ENCODE measurements around the gene LRRC31.

Gene LRRC31

DNA sequence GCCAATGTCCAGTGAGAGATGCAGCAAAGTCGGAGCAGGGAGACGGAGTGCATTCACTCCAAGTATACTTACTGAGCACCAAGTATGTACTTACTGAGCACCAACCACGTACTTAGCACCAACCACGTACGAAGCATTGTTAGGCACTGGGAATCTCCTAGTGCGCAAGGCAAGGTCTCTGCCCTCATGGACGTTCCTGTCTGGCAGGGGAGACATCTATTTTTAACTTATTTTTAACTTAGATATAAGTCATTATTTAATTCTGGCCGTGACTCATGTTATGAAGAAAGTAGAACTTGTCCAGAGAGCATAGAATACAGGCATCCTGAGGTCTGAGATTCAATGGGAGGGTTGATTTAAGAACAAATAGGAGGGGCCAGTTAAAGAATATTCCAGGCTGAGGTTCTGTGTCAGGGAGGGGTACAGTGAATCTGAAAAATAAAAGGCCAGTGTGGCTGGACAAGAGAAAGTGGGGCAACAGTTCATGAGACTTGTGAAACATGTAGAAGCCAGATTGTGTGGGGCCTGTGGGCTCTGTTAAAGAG, 9.3 kb upstream of the LRRC31 start:
- TF ChIP-seq, protein P1, sequence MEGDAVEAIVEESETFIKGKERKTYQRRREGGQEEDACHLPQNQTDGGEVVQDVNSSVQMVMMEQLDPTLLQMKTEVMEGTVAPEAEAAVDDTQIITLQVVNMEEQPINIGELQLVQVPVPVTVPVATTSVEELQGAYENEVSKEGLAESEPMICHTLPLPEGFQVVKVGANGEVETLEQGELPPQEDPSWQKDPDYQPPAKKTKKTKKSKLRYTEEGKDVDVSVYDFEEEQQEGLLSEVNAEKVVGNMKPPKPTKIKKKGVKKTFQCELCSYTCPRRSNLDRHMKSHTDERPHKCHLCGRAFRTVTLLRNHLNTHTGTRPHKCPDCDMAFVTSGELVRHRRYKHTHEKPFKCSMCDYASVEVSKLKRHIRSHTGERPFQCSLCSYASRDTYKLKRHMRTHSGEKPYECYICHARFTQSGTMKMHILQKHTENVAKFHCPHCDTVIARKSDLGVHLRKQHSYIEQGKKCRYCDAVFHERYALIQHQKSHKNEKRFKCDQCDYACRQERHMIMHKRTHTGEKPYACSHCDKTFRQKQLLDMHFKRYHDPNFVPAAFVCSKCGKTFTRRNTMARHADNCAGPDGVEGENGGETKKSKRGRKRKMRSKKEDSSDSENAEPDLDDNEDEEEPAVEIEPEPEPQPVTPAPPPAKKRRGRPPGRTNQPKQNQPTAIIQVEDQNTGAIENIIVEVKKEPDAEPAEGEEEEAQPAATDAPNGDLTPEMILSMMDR (IDR thresholded peaks at IDR 0.05; ENCODE audit: poor library complexity, severe bottlenecking): no peak
- no peak overlapping the region for H3K27ac ChIP-seq (ENCODE audit: poor library complexity, severe bottlenecking)
- H3K4me1 ChIP-seq (ENCODE audit: insufficient read depth, poor library complexity, severe bottlenecking): no peaks in the 10 kb centered on the region
- H3K27me3 ChIP-seq (ENCODE audit: insufficient read depth, poor library complexity, severe bottlenecking): no peaks in the 10 kb centered on the region
- ATAC-seq (ENCODE audit: low read depth): no peak
- H3K36me3 ChIP-seq (ENCODE audit: low read depth): no peaks in the 10 kb centered on the region
- H3K9me3 ChIP-seq (ENCODE audit: severe bottlenecking): no peaks in the 10 kb centered on the region
- DNase-seq (ENCODE audit: low spot score): no peak
- H3K4me3 ChIP-seq (ENCODE audit: severe bottlenecking): no peak overlapping the region

DNA sequence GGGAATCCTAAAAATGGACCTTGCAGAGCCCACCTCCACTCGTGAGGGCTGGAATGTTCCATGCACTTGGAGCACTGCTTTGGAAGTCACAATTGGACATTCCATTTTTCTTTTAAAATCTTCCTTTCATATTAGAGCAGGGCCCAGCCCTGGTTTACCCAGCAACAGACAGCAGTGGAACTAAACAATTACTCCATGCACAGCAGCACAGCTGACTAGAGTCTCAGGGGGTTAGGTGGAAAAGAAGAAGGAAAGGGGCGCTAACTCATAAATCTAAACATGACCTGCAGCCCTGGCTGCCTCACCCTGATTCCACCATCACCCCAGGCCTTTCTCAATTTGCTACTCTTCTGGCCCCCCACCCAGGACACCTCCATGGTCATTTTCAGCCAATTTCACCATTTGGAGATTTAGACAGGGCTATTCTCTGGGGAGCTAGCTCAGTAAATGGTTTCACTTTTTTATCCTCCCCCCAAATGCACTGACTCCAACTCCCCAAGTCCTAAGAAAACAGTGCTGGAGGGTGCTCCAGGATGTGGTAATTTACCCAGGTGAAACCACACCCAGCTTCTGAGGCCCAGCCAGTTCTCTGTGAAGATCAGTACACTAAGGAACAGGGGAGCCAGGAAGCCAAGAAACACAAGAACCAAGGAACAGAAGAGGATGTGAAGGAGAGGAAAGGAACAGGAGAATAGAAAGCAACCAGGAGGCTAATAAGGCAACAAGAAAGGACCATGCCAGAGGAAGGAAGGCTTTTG, 1.6 kb upstream of the LRRC31 start:
- ATAC-seq (ENCODE audit: low read depth) (peak; percentile 56; the same call in 2 of the 3 replicates), DNase-seq (ENCODE audit: low spot score) (no peak)
- Histone ChIP-seq H3K27ac (ENCODE audit: poor library complexity, severe bottlenecking) (no peak overlapping the region), H3K4me1 (ENCODE audit: insufficient read depth, poor library complexity, severe bottlenecking) (no peaks in the 10 kb centered on the region), H3K27me3 (ENCODE audit: insufficient read depth, poor library complexity, severe bottlenecking) (no peaks in the 10 kb centered on the region), H3K36me3 (ENCODE audit: low read depth) (no peaks in the 10 kb centered on the region), H3K9me3 (ENCODE audit: severe bottlenecking) (no peaks in the 10 kb centered on the region), H3K4me3 (ENCODE audit: severe bottlenecking) (no peak overlapping the region)
- TF ChIP-seq, protein P1 (IDR thresholded peaks at IDR 0.05; ENCODE audit: poor library complexity, severe bottlenecking): no peak

DNA sequence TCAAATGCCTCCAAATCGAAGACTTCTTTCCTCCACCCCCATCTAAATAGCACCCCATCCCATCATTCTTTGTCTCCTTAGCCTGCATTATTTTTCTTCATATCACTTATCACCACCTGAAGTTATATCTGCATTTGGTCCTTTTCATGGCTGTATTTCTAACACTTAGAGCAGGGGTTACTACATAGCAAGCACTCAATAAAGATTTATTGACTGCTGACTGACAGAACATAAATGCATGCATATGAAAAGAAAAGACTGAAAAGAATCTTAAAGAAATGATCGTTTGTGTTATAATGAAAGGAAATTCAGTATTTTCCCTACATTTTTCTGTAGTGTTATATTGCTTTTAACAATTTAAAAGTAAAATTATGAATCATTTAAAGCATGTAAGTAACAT, 1.4 kb downstream of the LRRC31 start:
- ATAC-seq (ENCODE audit: low read depth): no peak
- Histone ChIP-seq H3K27me3 (ENCODE audit: insufficient read depth, poor library complexity, severe bottlenecking) (no peaks in the 10 kb centered on the region), H3K4me1 (ENCODE audit: insufficient read depth, poor library complexity, severe bottlenecking) (no peaks in the 10 kb centered on the region), H3K9me3 (ENCODE audit: severe bottlenecking) (no peaks in the 10 kb centered on the region), H3K36me3 (ENCODE audit: low read depth) (no peaks in the 10 kb centered on the region), H3K27ac (ENCODE audit: poor library complexity, severe bottlenecking) (no peak overlapping the region), H3K4me3 (ENCODE audit: severe bottlenecking) (no peak overlapping the region)
- no peak for DNase-seq (ENCODE audit: low spot score)
- TF ChIP-seq, protein P1 (IDR thresholded peaks at IDR 0.05; ENCODE audit: poor library complexity, severe bottlenecking): no peak

DNA sequence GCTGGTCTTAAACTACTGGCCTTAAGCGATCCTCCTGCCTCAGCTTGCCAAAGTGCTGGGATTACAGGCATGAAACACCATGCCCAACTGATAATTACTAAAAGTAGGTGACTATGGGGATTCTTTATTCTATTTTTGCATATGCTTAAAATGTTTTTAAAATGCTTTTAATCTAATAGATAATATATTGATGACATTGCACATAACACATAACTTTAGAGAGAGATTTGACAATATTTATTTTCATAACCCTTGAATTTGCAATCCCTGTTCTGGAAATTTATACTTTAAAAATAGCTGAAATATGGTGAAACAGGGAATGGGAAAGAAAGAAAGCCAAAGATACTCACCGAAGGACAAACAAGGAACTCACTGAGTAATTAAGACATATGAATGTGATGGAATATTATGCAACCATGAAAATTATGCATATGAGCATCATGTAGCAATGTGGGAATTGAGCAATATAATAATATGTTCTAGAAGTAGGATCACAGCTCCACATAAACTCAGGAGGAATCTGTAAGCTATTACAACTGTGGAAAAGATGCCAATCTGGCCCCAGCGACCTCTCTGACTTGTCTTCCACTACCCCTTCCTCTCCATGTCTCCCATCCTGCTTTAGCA, 2.0 kb downstream of the LRRC31 start:
- DNase-seq (ENCODE audit: low spot score): no peak
- Histone ChIP-seq H3K9me3 (ENCODE audit: severe bottlenecking) (no peaks in the 10 kb centered on the region), H3K27me3 (ENCODE audit: insufficient read depth, poor library complexity, severe bottlenecking) (no peaks in the 10 kb centered on the region), H3K4me3 (ENCODE audit: severe bottlenecking) (no peak overlapping the region), H3K4me1 (ENCODE audit: insufficient read depth, poor library complexity, severe bottlenecking) (no peaks in the 10 kb centered on the region), H3K27ac (ENCODE audit: poor library complexity, severe bottlenecking) (no peak overlapping the region), H3K36me3 (ENCODE audit: low read depth) (no peaks in the 10 kb centered on the region)
- TF ChIP-seq, protein P1 (IDR thresholded peaks at IDR 0.05; ENCODE audit: poor library complexity, severe bottlenecking): no peak
- ATAC-seq (ENCODE audit: low read depth): no peak
